HG02642 (cell line): ENCODE measurements around the gene DTX4.

ENCODE experiments used
- ATAC-seq: cut with Tn5 transposase; IDR thresholded peaks from one replicate; pipeline ENCODE4 v1.9.1; 2021; ENCODE audit warnings: mild to moderate bottlenecking; ENCODE audit not compliant: unreplicated experiment, poor library complexity

Gene DTX4

DNA sequence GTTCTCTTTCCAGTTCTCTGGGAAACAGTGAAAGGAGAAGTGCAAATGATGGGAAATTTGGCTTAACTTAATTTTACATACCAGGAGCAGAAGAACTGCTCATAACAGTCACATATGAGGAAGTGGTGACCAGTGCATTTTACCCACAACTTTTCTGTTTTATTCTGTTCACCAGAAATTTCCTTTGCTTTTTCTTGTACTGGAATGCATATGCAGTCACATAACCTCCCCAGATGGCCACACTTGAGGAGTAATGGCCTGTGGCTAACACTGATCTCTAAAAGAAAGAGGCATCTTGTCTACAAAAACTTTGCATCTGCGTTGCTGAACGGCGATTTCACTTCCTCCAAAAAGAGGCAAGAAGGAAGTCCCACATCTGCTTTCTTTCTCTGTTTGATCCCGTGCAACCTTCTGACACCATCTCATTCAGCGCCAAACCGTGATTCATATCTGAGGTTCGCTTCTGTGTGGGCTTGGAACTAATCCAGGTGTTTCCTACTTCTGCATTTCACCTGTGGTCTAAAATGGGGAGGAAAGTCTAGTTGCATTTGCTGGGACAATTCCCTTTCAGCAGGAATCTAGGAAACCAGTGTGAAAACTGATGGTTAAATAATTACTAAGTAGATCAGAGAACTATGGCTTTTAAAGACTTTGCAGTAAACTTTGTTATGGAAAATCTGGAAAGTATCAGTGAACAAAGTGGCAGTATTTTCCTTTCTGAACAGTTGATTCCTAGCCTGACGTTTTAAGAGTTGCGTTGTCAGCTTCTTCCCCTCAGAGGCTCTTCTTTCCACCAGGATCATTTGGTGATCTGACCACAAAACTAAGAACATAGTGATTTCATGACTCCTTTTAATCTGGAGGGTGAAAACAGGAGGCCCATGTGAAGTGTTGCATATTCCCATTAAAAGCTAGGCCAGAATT is 45.0 kb downstream of the DTX4 start:
- ATAC-seq, result peak; percentile 87

DNA sequence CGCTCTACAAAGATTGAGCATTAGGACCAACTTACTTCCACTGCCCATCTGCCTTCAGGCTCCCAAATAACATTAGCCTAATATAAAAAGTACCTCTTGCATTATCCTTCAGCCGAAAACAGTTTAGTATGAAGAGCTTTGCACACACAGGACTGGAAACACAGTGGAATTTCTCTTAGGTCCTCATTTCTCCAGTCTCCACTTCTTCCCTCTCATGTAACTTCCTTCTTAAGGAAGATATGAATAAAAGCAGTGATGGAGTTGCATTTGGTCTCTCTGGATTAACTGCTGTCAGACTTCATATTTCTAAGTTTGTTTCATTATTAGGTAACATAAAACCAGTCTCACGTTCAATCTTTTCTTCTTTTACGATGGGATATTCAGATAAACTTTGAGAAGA is 46.4 kb downstream of the DTX4 start:
- no peak for ATAC-seq

DNA sequence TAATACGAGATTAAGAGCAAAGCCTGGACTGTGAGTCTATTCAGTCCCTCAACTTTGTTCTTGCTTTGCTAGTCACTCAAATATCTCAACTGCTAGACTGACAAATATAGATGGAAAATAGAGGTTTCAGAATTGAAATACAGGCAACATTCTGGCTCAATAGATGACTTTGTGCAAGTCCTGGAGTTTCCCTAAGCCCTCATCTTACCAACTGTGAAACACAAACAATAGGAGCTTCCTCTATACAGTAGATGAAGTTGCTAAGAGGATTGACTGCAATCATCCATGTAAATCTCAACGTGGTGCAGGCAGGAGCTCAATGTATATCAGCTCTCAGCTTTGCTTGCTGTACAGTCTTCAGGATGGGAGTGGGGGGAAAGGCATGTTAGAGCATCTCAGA is 47.0 kb downstream of the DTX4 start:
- ATAC-seq, result no peak

DNA sequence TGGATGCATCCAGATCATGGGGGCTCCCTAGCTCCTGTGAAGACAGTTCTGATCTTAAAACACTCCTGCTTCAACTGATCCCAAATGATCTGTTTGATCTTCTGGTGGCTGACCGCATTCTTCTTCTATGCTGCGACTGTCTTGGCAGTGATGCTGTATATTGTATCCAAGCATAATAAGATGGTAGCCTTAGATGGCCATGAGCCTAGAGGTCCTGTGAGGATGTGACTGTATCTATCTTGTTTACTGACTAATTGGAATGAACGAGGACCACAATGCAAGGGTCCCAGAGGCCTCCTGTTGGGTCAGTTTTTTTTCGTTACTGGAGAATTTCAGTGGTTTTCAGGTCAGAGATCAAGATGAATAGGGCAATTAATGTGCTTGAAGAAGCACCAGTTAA is 47.9 kb downstream of the DTX4 start:
- ATAC-seq, result no peak

DNA sequence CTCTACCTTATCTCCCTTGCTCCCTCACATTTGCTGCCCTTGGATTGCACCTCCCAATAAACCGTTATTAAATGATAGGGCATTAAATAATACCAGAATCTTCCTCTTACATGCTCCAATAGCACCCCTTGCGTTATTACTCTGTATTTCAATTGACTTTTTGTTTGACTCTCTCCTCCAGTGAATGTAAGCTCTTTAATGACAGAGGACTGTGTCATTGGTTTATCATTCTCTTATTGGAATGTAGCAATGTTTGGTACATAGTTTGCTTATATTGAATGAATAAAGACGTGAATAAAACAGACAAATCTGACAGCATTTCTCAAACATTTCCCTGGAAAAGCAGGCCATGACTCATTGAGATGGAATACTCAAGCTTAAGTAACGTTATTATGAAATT is 49.5 kb downstream of the DTX4 start:
- ATAC-seq, result no peak

DNA sequence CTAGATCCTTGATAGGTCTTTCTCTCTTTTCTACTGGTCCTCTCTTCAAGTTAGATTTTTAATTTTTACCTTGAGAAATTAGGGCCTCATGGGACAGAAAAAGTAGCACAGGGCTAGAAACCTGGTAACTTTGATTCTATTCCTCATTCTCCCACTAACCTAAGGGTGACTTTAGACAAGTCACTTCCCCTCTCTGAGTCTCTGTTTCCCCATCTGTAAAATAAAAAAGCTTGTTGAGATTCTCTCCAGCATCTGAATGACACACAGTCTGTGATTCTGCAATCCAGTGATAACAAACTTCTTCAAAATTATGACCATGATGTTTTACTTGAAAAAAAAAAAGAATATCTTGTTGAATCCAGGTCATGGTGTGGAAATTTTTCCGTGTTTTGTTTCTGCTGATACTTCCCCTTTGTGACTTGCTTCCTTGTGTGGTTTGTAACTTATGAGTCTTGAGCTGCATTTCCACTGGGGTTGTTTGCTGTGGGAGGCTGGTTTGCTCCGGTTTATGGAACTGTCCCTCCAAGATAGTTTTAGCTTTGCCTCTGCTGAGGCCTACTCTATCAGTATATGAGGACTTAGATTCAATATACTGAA is 50.6 kb downstream of the DTX4 start:
- no peak for ATAC-seq

DNA sequence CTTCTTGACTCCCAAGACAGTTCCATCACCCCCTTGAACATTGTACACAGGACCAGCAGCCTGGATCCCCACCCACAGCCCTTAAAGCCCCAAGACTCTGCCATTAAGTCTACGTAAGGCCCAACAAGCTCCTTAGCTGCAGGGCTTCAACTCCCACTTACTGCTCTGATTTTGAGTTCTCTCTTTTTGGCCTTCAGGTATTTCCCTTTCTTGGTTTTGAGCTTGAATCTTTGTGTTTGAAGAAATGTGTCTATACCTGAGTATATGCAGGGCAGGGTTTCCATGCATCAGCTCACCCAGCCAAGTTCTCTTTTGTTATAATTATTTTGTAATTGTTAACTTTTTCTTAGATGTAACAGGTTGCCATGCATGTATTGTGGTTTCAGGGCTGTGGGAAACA is 51.2 kb downstream of the DTX4 start:
- no peak for ATAC-seq

DNA sequence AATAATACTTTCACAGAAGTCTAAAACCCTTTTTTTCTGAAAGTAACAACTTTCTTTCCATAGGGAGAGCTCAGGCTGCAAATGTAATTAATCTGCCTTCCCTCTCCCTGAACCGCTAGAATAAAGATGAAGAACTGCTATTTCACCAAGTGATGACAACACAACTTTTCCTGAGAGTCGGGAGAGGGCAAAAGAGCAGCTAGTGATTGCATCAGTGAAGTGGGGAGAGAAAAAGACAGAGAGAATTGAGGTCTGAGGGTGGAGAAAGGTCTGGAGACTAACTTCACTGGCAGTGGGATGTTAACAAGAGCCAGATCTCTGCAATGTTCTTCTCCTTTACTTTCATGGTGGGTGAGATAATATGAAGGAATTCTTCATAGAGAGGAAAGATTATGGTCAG is 51.7 kb downstream of the DTX4 start:
- ATAC-seq, result no peak

DNA sequence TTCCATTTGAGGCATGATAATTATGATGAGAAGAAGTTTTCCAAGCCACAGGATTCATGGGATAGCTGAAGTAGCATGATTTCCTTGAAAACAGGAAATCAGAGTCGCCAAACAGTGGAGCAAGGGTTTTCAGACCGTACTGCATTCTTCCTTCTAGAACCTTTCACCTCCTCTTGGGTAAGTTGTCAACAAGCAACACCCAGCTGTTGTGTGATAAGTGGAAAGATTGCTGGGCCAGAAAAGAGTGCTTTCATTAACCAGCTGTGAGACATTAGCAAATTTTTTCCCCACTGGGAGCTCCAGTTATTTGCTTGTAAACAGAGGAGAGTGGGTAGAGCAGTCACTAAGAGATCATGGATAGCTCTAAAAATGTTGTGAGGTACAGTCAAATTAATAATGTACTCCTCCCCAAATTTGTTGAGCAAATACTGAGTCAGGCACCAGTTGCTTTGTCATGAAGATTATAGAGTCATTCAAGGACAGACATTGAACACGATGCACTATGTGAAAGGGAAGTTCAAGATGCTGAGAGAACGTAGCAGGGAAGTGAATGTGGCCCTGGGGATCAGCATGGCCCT is 52.5 kb downstream of the DTX4 start:
- ATAC-seq, result peak; percentile 58

DNA sequence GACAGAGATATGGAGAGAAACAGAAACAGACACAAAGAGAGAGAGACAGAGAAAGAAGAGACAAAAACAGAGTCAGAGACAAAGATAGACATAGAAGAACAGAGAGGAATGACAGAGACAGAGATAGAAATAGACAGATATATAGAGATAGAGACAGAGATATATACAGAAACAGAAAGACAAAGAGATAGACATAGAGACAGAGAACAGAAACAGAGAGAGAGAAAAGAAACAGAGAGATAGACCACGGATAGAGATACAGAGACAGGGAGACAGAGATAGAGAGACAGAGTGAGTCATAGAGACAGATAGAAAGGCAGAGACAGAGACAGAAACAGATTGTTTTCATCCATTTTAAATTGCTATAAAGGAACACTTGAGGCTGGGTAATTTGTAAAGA is 53.1 kb downstream of the DTX4 start:
- peak; percentile 52 for ATAC-seq

DNA sequence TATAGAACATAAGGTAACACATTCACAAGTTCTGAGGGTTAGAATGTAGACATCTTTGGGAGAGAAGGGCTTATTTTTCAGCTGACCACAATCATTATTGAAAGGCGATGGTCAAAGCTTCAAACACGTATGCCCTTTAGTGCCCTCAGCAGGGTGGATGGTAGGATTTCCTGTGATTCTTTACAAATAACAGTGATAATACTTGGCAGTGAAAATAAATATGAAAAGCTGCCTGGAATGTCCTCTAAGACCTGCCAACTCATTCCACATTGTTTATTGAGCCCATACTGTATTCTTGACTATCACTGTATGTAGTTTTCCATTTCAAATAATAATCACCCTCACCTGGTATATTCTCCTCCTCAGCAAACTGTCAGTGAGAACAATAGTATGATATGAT is 54.5 kb downstream of the DTX4 start:
- ATAC-seq, result no peak

DNA sequence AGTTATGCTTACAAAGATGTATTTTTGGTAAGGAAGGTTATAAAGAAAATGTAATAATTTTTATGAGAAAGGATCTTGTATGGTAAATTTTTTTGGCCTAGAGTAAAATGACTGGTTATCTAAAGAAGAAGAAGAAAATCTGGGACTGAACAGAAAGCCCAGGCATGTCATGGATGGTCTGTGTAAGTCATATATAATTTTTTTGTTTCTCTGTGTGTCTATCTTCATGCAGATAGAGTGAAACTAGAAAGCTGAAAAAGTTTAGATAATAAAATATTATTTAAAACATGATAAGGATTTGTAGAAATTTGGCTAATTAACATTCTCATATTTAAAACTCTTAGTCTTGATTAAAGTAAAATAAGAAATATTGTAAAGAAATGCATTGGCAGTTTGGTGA is 68.4 kb downstream of the DTX4 start:
- ATAC-seq, result no peak

DNA sequence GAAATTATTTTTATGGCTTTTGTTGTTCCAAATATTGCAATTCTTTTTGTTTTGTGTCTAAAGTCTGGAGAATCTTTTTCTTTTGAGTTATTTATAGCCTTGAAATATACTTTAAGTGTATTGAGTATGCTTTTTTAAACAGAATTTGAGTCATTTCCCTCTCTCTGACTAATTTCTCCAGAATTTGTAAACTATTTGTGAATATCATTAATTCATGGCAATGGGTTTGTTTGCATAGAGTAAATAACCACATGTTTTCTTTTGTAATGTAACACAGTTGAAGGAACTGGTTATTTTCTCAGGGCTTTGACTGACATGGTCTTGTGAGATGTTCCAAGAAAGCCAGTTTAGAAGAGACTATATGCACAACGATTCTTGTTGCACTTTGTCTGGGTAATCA is 71.7 kb downstream of the DTX4 start:
- ATAC-seq, result no peak

DNA sequence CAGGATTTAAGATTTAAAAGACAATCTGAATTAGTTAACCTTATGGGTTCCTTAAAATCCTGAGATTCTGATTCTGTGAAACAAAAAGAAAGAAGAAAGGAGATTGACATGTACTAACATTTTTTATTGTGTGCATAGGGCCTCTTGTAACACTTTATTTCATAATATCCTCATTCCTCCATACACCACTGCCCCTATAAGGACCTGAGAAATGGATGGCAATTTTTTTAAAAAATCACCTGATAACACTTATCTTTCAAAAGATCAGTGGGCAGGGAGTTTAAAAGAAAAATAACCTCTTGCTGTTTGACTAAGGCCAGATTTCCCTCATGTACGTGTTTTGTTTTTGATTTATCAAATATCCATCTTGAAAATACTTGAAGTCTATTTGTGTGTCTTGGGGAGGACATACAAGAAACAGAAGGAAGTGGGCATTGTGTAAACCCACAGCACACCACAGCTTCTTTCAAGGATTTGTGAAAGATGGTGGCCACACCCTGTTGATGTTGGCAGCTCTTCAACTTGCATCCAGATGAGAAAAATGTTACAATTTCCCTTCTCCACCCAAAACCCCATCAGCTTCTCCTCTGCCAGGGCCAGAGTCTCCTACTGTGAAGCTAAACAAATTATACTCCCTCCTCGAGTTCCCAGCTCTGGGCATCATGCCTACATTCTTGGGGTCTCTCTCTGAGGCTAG is 75.7 kb downstream of the DTX4 start:
- ATAC-seq, result no peak

DNA sequence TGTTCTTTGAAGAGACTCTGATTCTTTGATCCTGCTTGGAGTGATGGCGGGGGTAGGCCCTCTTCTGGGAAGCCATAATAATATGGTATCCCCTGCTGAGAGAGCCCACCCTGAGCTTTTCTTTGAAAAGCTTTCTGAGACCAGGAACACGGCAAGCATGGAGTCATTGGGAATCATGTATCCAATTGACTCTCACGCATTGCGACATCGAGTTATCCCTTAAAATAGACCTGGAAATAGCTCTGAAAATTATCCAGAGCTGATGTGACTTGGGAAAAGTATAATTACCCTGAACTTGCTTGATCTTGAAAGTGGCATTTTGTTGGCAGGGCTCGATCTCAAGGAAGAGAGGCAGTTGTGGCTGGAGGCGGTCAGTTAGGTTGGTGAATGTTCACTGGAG is 77.6 kb downstream of the DTX4 start:
- ATAC-seq, result no peak

DNA sequence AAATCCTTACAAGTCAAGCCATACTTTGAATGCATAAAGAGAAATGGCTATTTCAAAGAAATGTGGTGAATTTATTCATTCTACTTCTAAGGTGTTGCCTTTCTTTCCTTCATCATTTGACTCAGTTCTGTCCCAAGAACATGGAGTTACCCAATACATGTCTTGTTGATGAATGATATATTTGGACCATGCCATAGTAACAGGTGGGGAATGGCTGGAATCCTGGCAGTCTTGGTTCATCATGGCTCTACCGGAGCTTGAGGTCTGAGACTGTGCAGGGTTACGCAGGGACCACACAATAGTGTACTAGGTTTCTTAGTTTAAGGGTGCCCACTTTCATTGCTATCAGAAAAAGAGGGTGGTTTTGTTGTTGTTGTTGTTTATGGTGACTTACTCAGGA is 81.1 kb downstream of the DTX4 start:
- ATAC-seq, result no peak

DNA sequence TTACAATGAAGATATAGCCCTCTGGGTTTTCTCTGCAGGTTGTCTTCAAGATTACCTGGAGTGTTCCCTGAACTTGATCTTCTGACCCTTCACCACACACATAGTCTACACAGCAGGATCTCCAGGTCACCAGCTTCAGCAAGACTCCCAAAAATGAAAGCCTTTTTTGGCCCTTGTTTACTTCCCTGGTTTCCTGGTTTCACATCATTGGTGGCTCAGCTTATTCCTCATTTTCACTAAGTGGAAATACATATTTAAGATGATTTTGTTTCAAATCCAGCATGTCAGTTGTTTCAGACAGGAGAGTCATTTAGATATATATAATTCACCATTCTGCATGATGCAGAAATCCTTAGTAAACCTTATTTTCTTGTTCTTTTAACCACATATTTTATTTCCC is 82.4 kb downstream of the DTX4 start:
- no peak for ATAC-seq

DNA sequence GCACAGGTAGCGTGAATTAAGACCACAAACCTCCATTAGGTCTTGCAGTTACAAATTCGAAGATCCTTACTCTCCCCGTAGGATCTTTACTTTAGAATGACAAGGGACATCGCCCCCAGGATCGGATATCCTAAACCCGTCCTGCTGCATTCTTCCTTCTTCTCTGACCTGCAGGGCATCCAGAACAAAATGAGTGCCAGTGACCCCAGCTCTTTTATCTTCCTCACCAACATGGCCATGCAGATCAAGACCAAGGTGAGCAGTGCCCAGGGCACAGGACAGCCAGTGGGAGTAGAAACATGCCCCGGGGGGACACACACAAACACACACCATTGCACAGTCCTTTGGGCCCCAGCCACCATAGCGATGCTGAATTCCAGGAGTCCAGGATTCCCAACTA is 83.3 kb downstream of the DTX4 start:
- no peak for ATAC-seq
